CD4-positive, alpha-beta T cell (primary cell): ENCODE results near the gene OTOL1. TPM values are rescaled to one million over a fixed set of nuclear protein-coding genes. Genes with fewer than 3 reads are reported as not detected.

ENCODE experiments used
- ATAC-seq: fragments of 200-7000 bp; cut with Tn5 transposase; one replicate; pipeline ENCODE4 v1.10.0; 2022; ENCODE audit warnings: mild to moderate bottlenecking; ENCODE audit not compliant: poor library complexity
- CTCF ChIA-PET: fragments of 350-600 bp; sonication (Branson Sonifier 250); formaldehyde crosslinking; loops from one replicate; lab custom pipeline; 2021; ENCODE audit warnings: antibody characterized with exemption, inconsistent platforms; lab: Charles Lee
- POLR2A ChIA-PET: fragments of 350-600 bp; sonication (Branson Sonifier 250); formaldehyde crosslinking; loops from one replicate; lab custom pipeline; 2021; ENCODE audit warnings: antibody characterized with exemption, inconsistent platforms; lab: Charles Lee
- DNase-seq, 14 experiments: peaks; one replicate each; pipeline ENCODE4 v3.0.0-alpha.2; 2013 to 2020; ENCODE audit warnings: mixed read lengths in 2 of 14
- H3K27ac ChIP-seq, 2 donors: one replicate each; pipeline versions ENCODE4 v1.5.1 to v1.7.0; 2013; ENCODE audit warnings: low read length in 2 of 2, low read depth in 1 of 2, mild to moderate bottlenecking in 1 of 2
- H3K27me3 ChIP-seq, 2 experiments: 1 replicate in 1 of 2; 2 replicates in 1 of 2; pipeline versions ENCODE4 v1.6.1 to v1.7.0; 2013; ENCODE audit warnings: low read length in 2 of 2, control low read depth in 1 of 2, mild to moderate bottlenecking in 1 of 2, moderate library complexity in 1 of 2; ENCODE audit not compliant: insufficient read depth in 2 of 2, control insufficient read depth in 1 of 2
- H3K36me3 ChIP-seq: one replicate; pipeline ENCODE4 v1.6.1; 2013; ENCODE audit warnings: low read length, control low read depth; ENCODE audit not compliant: insufficient read depth
- H3K4me1 ChIP-seq: one replicate; pipeline ENCODE4 v1.6.1; 2013; ENCODE audit warnings: low read length, control low read depth; ENCODE audit not compliant: insufficient read depth
- H3K4me3 ChIP-seq: one replicate; pipeline ENCODE4 v1.5.1; 2013; ENCODE audit warnings: mild to moderate bottlenecking, low read length, moderate library complexity
- H3K9me3 ChIP-seq, 2 experiments: 1 replicate in 1 of 2; 2 replicates in 1 of 2; pipeline versions ENCODE4 v1.6.1 to v1.7.0; 2013; ENCODE audit warnings: low read length in 2 of 2, mild to moderate bottlenecking in 2 of 2, control low read depth in 1 of 2, moderate library complexity in 1 of 2; ENCODE audit not compliant: control insufficient read depth in 1 of 2, insufficient read depth in 1 of 2
- H3K27ac Mint-ChIP-seq: one replicate; pipeline ENCODE4 v1.8.0; 2020; ENCODE audit warnings: mixed read lengths
- H3K27me3 Mint-ChIP-seq: one replicate; pipeline ENCODE4 v1.8.0; 2021; ENCODE audit warnings: mixed read lengths
- H3K36me3 Mint-ChIP-seq: one replicate; pipeline ENCODE4 v1.8.0; 2021; ENCODE audit warnings: low read depth, mixed read lengths
- H3K4me1 Mint-ChIP-seq: one replicate; pipeline ENCODE4 v1.8.0; 2021; ENCODE audit warnings: low read depth, mixed read lengths
- H3K4me3 Mint-ChIP-seq: one replicate; pipeline ENCODE4 v1.8.0; 2020; ENCODE audit warnings: mild to moderate bottlenecking, mixed read lengths
- H3K9me3 Mint-ChIP-seq: one replicate; pipeline ENCODE4 v1.8.0; 2020; ENCODE audit warnings: mixed read lengths
- CTCF ChIP-seq: fragments of 200-600 bp; IDR thresholded peaks from one replicate; pipeline ENCODE4 v1.8.0; 2022; ENCODE audit warnings: antibody characterized with exemption, mild to moderate bottlenecking
- intact Hi-C, 2 experiments: fragments of 100-400 bp; cut with DNase I in 1 of 2; cut with micrococcal nuclease in 1 of 2; formaldehyde crosslinking; loops; one replicate each; pipeline versions ENCODE4 v1.15.1 to v1.9.0; 2023 to 2025; cut with DNase I, micrococcal nuclease
- polyA plus RNA-seq, 2 donors: library from polyadenylated mRNA; unstranded; fragments of 120-200 nt; gene quantifications; one replicate each; pipeline ENCODE4 v1.2.1, GENCODE V29; 2013
- total RNA-seq, 174 experiments: library from RNA in 2 of 174; stranded (reverse) in 2 of 174; gene quantifications; one replicate each; pipeline ENCODE4 v1.2.3 and lab custom pipeline; 2021 to 2026

OTOL1 gene
- not detected for total RNA-seq
- polyA plus RNA-seq (2013, experiment 1 of 2) = not detected
- not detected for polyA plus RNA-seq (2013, experiment 2 of 2)
- 0 to 0.12 (median 0) reads per million in 172 experiments for total RNA-seq (lab: John Stamatoyannopoulos, UW)

- CTCF ChIA-PET = interaction anchor here (1.0 kb wide), 1 partner anchor 57 kb away, joined by 3 read pairs; no protein-coding TSS in a partner anchor
- H3K27me3 Mint-ChIP-seq = peaks cover 19% of the 10 kb centered on the region
- TF ChIP-seq CTCF = no peak
- Histone ChIP-seq H3K27me3 (no peaks in the 10 kb centered on the region), H3K4me1 (no peaks in the 10 kb centered on the region), H3K4me3 (no peak within 1 kb of the TSS), H3K9me3 (no peaks in the 10 kb centered on the region), H3K36me3 (no peaks in the 10 kb centered on the region), H3K27ac (no peak within 1 kb of the TSS)
- no peak for ATAC-seq
- POLR2A ChIA-PET = no interaction called here
- no peak within 1 kb of the TSS for H3K27ac Mint-ChIP-seq
- DNase-seq = no peak
- H3K36me3 Mint-ChIP-seq = no peaks in the 10 kb centered on the region
- no peaks in the 10 kb centered on the region for H3K4me1 Mint-ChIP-seq
- intact Hi-C loops = no loop called here
- H3K4me3 Mint-ChIP-seq = no peak within 1 kb of the TSS
- H3K9me3 Mint-ChIP-seq = peaks cover 6% of the 10 kb centered on the region
Measured at GRCh38 chr3:161496508-161496907, at the start of gene OTOL1. Gene OTOL1 (plus strand): TSS chr3:161496808. CDS start chr3:161496808, 0 bp downstream.

GRCh38 chr3:161449785-161450184 lies 46.8 kb upstream of the OTOL1 start:
- TF ChIP-seq CTCF = no peak
- Histone ChIP-seq H3K9me3 (no peaks in the 10 kb centered on the region), H3K36me3 (no peaks in the 10 kb centered on the region), H3K27me3 (no peaks in the 10 kb centered on the region), H3K27ac (no peak overlapping the region), H3K4me1 (no peaks in the 10 kb centered on the region), H3K4me3 (no peak overlapping the region)
- DNase-seq (no peak), ATAC-seq (no peak)
- H3K27me3 Mint-ChIP-seq = peaks cover 17% of the 10 kb centered on the region
- no peaks in the 10 kb centered on the region for H3K9me3 Mint-ChIP-seq
- H3K27ac Mint-ChIP-seq = no peak overlapping the region
- POLR2A ChIA-PET = no interaction called here
- CTCF ChIA-PET = no interaction called here
- no peaks in the 10 kb centered on the region for H3K4me1 Mint-ChIP-seq
- no peaks in the 10 kb centered on the region for H3K36me3 Mint-ChIP-seq
- H3K4me3 Mint-ChIP-seq = no peak overlapping the region
- intact Hi-C loops = no loop called here

- Mint-ChIP-seq H3K27ac (no peak overlapping the region), H3K36me3 (no peaks in the 10 kb centered on the region), H3K27me3 (peaks cover 6% of the 10 kb centered on the region), H3K4me3 (no peak overlapping the region), H3K9me3 (no peaks in the 10 kb centered on the region), H3K4me1 (no peaks in the 10 kb centered on the region)
- ChIA-PET CTCF (no interaction called here), POLR2A (no interaction called here)
- no peak for ATAC-seq
- Histone ChIP-seq H3K27me3 (no peaks in the 10 kb centered on the region), H3K4me1 (no peaks in the 10 kb centered on the region), H3K27ac (no peak overlapping the region), H3K36me3 (no peaks in the 10 kb centered on the region), H3K9me3 (no peaks in the 10 kb centered on the region), H3K4me3 (no peak overlapping the region)
- DNase-seq = no peak
- no peak for TF ChIP-seq CTCF
- intact Hi-C loops = no loop called here
Measured at GRCh38 chr3:161452179-161452578, 44.4 kb upstream of the OTOL1 start.
